Gastrocnemius medialis (tissue), 4 donors: ENCODE data around the gene SP3. TPM values are rescaled to one million over a fixed set of nuclear protein-coding genes. Genes with fewer than 3 reads are reported as not detected.

ENCODE experiments used
- ATAC-seq, 2 donors: fragments of 150-250 bp; one replicate each; pipeline ENCODE4 v1.9.1; 2016
- DNase-seq, 2 donors: peaks; one replicate each; pipeline ENCODE4 v3.0.0-alpha.2; 2019
- H3K27ac ChIP-seq, 4 donors: fragments of 200-600 bp; sonication (generic); 1 replicate in 1 of 4; 2 replicates in 3 of 4; pipeline ENCODE4 v1.5.1; 2016 to 2018; ENCODE audit warnings: mild to moderate bottlenecking in 2 of 4, moderate library complexity in 1 of 4
- H3K27me3 ChIP-seq, 3 donors: fragments of 200-600 bp; sonication (generic) in 2 of 3; 1 replicate in 1 of 3; 2 replicates in 2 of 3; pipeline versions ENCODE4 v1.5.1 to v1.6.0; 2016 to 2019; ENCODE audit warnings: mild to moderate bottlenecking in 1 of 3, moderate library complexity in 1 of 3
- H3K36me3 ChIP-seq, 2 donors: fragments of 200-600 bp; sonication (generic) in 1 of 2; one replicate each; pipeline ENCODE4 v1.5.1; 2017 to 2018
- H3K4me1 ChIP-seq, 2 donors: fragments of 200-600 bp; sonication (generic) in 1 of 2; one replicate each; pipeline ENCODE4 v1.5.1; 2016 to 2017; ENCODE audit warnings: mild to moderate bottlenecking in 2 of 2
- H3K4me3 ChIP-seq, 4 donors: fragments of 200-600 bp; sonication (generic) in 3 of 4; 1 replicate in 1 of 4; 2 replicates in 3 of 4; pipeline ENCODE4 v1.5.1; 2016 to 2019; ENCODE audit warnings: mild to moderate bottlenecking in 2 of 4
- H3K9me3 ChIP-seq, 3 donors: fragments of 200-600 bp; sonication (generic) in 2 of 3; 1 replicate in 1 of 3; 2 replicates in 2 of 3; pipeline ENCODE4 v1.5.1; 2016 to 2019
- CTCF ChIP-seq, 5 experiments: fragments of 450-650 bp in 3 of 5; fragments of 200-600 bp in 2 of 5; sonication (generic) in 2 of 5; IDR thresholded peaks in 4 of 5; conservative IDR thresholded peaks in 1 of 5; 1 replicate in 4 of 5; 2 replicates in 1 of 5; pipeline ENCODE4 v1.5.1; 2016 to 2019; ENCODE audit warnings: antibody characterized with exemption in 5 of 5, mild to moderate bottlenecking in 3 of 5, moderate library complexity in 3 of 5
- POLR2A ChIP-seq, 2 donors: fragments of 450-650 bp; IDR thresholded peaks; one replicate each; pipeline ENCODE4 v1.6.1; 2017; ENCODE audit warnings: antibody characterized with exemption in 2 of 2, mild to moderate bottlenecking in 2 of 2, moderate library complexity in 2 of 2
- in situ Hi-C, 4 donors: fragments of 200-750 bp; cut with MboI; loops; one replicate each; pipeline versions ENCODE4 v1.15.0 to v1.8.0; 2017; ENCODE audit warnings: low sequenced_read_pairs in 4 of 4
- intact Hi-C: fragments of 100-400 bp; cut with DNase I; formaldehyde crosslinking; loops from one replicate; pipeline ENCODE4 v1.15.1; 2023; ENCODE audit warnings: low total_unique reads
- total RNA-seq, 4 donors: library from RNA; depleted of rRNA; stranded (reverse); fragments of >200 nt; gene quantifications; one replicate each; pipeline versions ENCODE4 v1.1.0 to v1.2.3, GENCODE V29; 2016

The SP3 gene
- total RNA-seq, 4 donors from 2014 or later: 47.9 to 68.9 (median 58.7) TPM

GRCh38 chr2:173884025-173884802 lies 81.0 kb downstream of the SP3 start:
- Histone ChIP-seq H3K36me3 (no peaks in the 10 kb centered on the region), H3K27me3 (peaks cover 0 to under 1% (median 0%) of the 10 kb centered on the region in 3 donors), H3K4me3 (no peak overlapping the region), H3K9me3 (no peaks in the 10 kb centered on the region), H3K4me1 (peaks cover 0 to 9% of the 10 kb centered on the region in 2 donors), H3K27ac (no peak overlapping the region)
- TF ChIP-seq POLR2A (IDR thresholded peaks at IDR 0.05): no peak
- TF ChIP-seq CTCF (IDR thresholded peaks at IDR 0.05 in 4 of 5, conservative IDR thresholded peaks at IDR 0.05 in 1 of 5): peak in 4 of 5 experiments; percentile 28 to 66 (median 46)
- DNase-seq (peak; percentile 26 to 41), ATAC-seq (peak in 1 of 2 donors; percentile 66)
- in situ Hi-C loops: loop anchor here in 2 of 4 donors (10.0 to 25.0 kb wide), 2 partner anchors 153 to 161 kb away; no protein-coding TSS in a partner anchor
- intact Hi-C loops: loop anchor here (5.0 kb wide), 1 partner anchor 153 kb away; no protein-coding TSS in a partner anchor

- peak; percentile 69 to 89 for ATAC-seq
- no peak for DNase-seq
- no peak overlapping the region for H3K4me3 ChIP-seq
- TF ChIP-seq CTCF (IDR thresholded peaks at IDR 0.05 in 4 of 5, conservative IDR thresholded peaks at IDR 0.05 in 1 of 5): no peak
- no peak for TF ChIP-seq POLR2A (IDR thresholded peaks at IDR 0.05)
- no peak overlapping the region for H3K27ac ChIP-seq
- H3K4me1 ChIP-seq: peaks cover 0 to 9% of the 10 kb centered on the region in 2 donors
- in situ Hi-C loops: loop anchor here in 2 of 4 donors (10.0 to 25.0 kb wide), 2 partner anchors 155 to 163 kb away; no protein-coding TSS in a partner anchor
- intact Hi-C loops: loop anchor here (5.0 kb wide), 1 partner anchor 155 kb away; no protein-coding TSS in a partner anchor
- H3K27me3 ChIP-seq: no peaks in the 10 kb centered on the region
- no peaks in the 10 kb centered on the region for H3K9me3 ChIP-seq
- no peaks in the 10 kb centered on the region for H3K36me3 ChIP-seq
These were observed 83.3 kb downstream of the SP3 start for GRCh38 chr2:173881886-173882285.

GRCh38 chr2:173881461-173881860 lies 83.7 kb downstream of the SP3 start:
- Histone ChIP-seq H3K4me3 (no peak overlapping the region), H3K27ac (no peak overlapping the region), H3K36me3 (no peaks in the 10 kb centered on the region), H3K4me1 (peaks cover 0 to 9% of the 10 kb centered on the region in 2 donors), H3K27me3 (no peaks in the 10 kb centered on the region), H3K9me3 (no peaks in the 10 kb centered on the region)
- intact Hi-C loops (loop anchor here (5.0 kb wide), 1 partner anchor 156 kb away; no protein-coding TSS in a partner anchor), in situ Hi-C loops (loop anchor here in 2 of 4 donors (10.0 to 25.0 kb wide), 2 partner anchors 156 to 163 kb away; no protein-coding TSS in a partner anchor)
- TF ChIP-seq CTCF (IDR thresholded peaks at IDR 0.05 in 4 of 5, conservative IDR thresholded peaks at IDR 0.05 in 1 of 5) (no peak), POLR2A (IDR thresholded peaks at IDR 0.05) (no peak)
- ATAC-seq (peak in 1 of 2 donors; percentile 17), DNase-seq (peak; percentile 10 to 30)

GRCh38 chr2:173880561-173880960 lies 84.6 kb downstream of the SP3 start:
- Histone ChIP-seq H3K4me3 (no peak overlapping the region), H3K4me1 (peaks cover 0 to 9% of the 10 kb centered on the region in 2 donors), H3K9me3 (no peaks in the 10 kb centered on the region), H3K27me3 (no peaks in the 10 kb centered on the region), H3K36me3 (no peaks in the 10 kb centered on the region), H3K27ac (no peak overlapping the region)
- intact Hi-C loops (loop anchor here (5.0 kb wide), 1 partner anchor 157 kb away; no protein-coding TSS in a partner anchor), in situ Hi-C loops (loop anchor here in 2 of 4 donors (10.0 to 25.0 kb wide), 2 partner anchors 157 to 164 kb away; no protein-coding TSS in a partner anchor)
- ATAC-seq (no peak), DNase-seq (no peak)
- no peak for TF ChIP-seq POLR2A (IDR thresholded peaks at IDR 0.05)
